IMR-90 (cell line): ENCODE data around the gene CYP4V2. TPM values are rescaled to one million over a fixed set of nuclear protein-coding genes. Genes with fewer than 3 reads are reported as not detected.

Experiments
- ATAC-seq: fragments of 200-7000 bp; cut with Tn5 transposase; 2 replicates; pipeline ENCODE4 v1.9.1; 2020; ENCODE audit warnings: low read depth, mild to moderate bottlenecking, moderate library complexity
- BruUV-seq: library from RNA; stranded (reverse); fragments of 400-500 nt; replicated peaks from 2 replicates; lab custom pipeline; 2021; lab: Mats Ljungman, UMichigan
- CTCF ChIA-PET: fragments of 300-600 bp; formaldehyde crosslinking; extraction: SDS; loops from one replicate; lab custom pipeline; 2021; ENCODE audit warnings: antibody characterized with exemption; lab: Yijun Ruan, JAX
- POLR2A ChIA-PET: fragments of 300-600 bp; sonication (Branson Sonifier 250); formaldehyde crosslinking; loops from one replicate; lab custom pipeline; 2022; ENCODE audit warnings: antibody characterized with exemption; ENCODE audit not compliant: unreplicated experiment; lab: Charles Lee
- DNase-seq: peaks from one replicate; pipeline ENCODE4 v3.0.0; 2013
- H2AFZ ChIP-seq: replicated peaks from 2 replicates; pipeline ENCODE3; 2013; ENCODE audit warnings: low read length, mild to moderate bottlenecking; ENCODE audit not compliant: poor library complexity
- H2AK5ac ChIP-seq: 2 replicates; pipeline ENCODE4 v1.6.1; 2013; ENCODE audit warnings: low read depth, low read length, inconsistent platforms
- H2AK9ac ChIP-seq: replicated peaks from 2 replicates; pipeline ENCODE3; 2013; ENCODE audit warnings: mild to moderate bottlenecking, low read depth, low read length, moderate library complexity; ENCODE audit not compliant: poor library complexity
- H2BK120ac ChIP-seq: 2 replicates; pipeline ENCODE4 v1.6.1; 2013; ENCODE audit warnings: low read depth, low read length, inconsistent platforms
- H2BK15ac ChIP-seq: 3 replicates; pipeline ENCODE4 v1.6.1; 2013; ENCODE audit warnings: low read depth, low read length, inconsistent platforms
- H2BK20ac ChIP-seq: 2 replicates; pipeline ENCODE4 v1.6.1; 2013; ENCODE audit warnings: low read depth, mild to moderate bottlenecking, inconsistent platforms, low read length, moderate library complexity
- H2BK5ac ChIP-seq: 2 replicates; pipeline ENCODE4 v1.6.1; 2013; ENCODE audit warnings: mild to moderate bottlenecking, low read depth, low read length, inconsistent platforms; ENCODE audit not compliant: poor library complexity, severe bottlenecking
- H3K14ac ChIP-seq: replicated peaks from 2 replicates; pipeline ENCODE4 v1.6.1; 2013; ENCODE audit warnings: low read depth, low read length, inconsistent platforms
- H3K18ac ChIP-seq: 2 replicates; pipeline ENCODE4 v1.6.1; 2013; ENCODE audit warnings: low read depth, low read length, control low read depth
- H3K23ac ChIP-seq: 2 replicates; pipeline ENCODE4 v1.6.1; 2013; ENCODE audit warnings: low read depth, low read length, inconsistent platforms
- H3K27ac ChIP-seq: 2 replicates; pipeline ENCODE4 v1.5.1; 2013; ENCODE audit warnings: mild to moderate bottlenecking, control low read depth, low read length; ENCODE audit not compliant: insufficient read depth
- H3K27me3 ChIP-seq: 2 replicates; pipeline ENCODE4 v1.6.1; 2013; ENCODE audit warnings: low read length; ENCODE audit not compliant: control insufficient read depth, insufficient read depth
- H3K36me3 ChIP-seq: 2 replicates; pipeline ENCODE4 v1.6.1; 2013; ENCODE audit warnings: low read length, mixed read lengths; ENCODE audit not compliant: control insufficient read depth, insufficient read depth
- H3K4ac ChIP-seq: 2 replicates; pipeline ENCODE4 v1.6.1; 2013; ENCODE audit warnings: low read depth, low read length, inconsistent platforms
- H3K4me1 ChIP-seq: 2 replicates; pipeline ENCODE4 v1.6.1; 2013; ENCODE audit warnings: low read length, mixed read lengths; ENCODE audit not compliant: control insufficient read depth, insufficient read depth
- H3K4me2 ChIP-seq: 2 replicates; pipeline ENCODE4 v1.6.1; 2013; ENCODE audit warnings: low read depth, mild to moderate bottlenecking, control low read depth, low read length, moderate library complexity
- H3K4me3 ChIP-seq: 2 replicates; pipeline ENCODE4 v1.5.1; 2013; ENCODE audit warnings: low read depth, mild to moderate bottlenecking, control low read depth, low read length, moderate library complexity; ENCODE audit not compliant: insufficient read depth
- H3K56ac ChIP-seq: 2 replicates; pipeline ENCODE4 v1.6.1; 2013; ENCODE audit warnings: low read length, inconsistent platforms; ENCODE audit not compliant: insufficient read depth; ENCODE audit errors: extremely low read depth
- H3K79me1 ChIP-seq, 2 experiments: 2 replicates each; pipeline ENCODE4 v1.6.1; 2013; ENCODE audit warnings: low read length in 2 of 2, inconsistent platforms in 1 of 2, low read depth in 1 of 2
- H3K9ac ChIP-seq: 2 replicates; pipeline ENCODE4 v1.6.1; 2013; ENCODE audit warnings: low read depth, low read length, control low read depth
- H3K9me1 ChIP-seq: 2 replicates; pipeline ENCODE4 v1.6.1; 2013; ENCODE audit warnings: low read length, inconsistent platforms; ENCODE audit not compliant: insufficient read depth
- H3K9me3 ChIP-seq: 2 replicates; pipeline ENCODE4 v1.6.1; 2013; ENCODE audit warnings: low read length; ENCODE audit not compliant: control insufficient read depth, insufficient read depth
- H4K20me1 ChIP-seq: 2 replicates; pipeline ENCODE4 v1.6.1; 2013; ENCODE audit warnings: low read length, inconsistent platforms; ENCODE audit not compliant: insufficient read depth
- H4K5ac ChIP-seq: 2 replicates; pipeline ENCODE4 v1.6.1; 2013; ENCODE audit warnings: mild to moderate bottlenecking, low read depth, low read length, control low read depth
- H4K8ac ChIP-seq, 2 experiments: 2 replicates each; pipeline ENCODE4 v1.6.1; 2013; ENCODE audit warnings: low read depth in 2 of 2, low read length in 2 of 2, control low read depth in 1 of 2, inconsistent platforms in 1 of 2
- H4K91ac ChIP-seq: 2 replicates; pipeline ENCODE4 v1.6.1; 2013; ENCODE audit warnings: low read depth, low read length, inconsistent platforms; ENCODE audit not compliant: insufficient read depth
- MXI1 ChIP-seq: IDR thresholded peaks from 2 replicates; pipeline ENCODE4 v1.6.1; 2012; ENCODE audit warnings: low read depth, mild to moderate bottlenecking, low read length, moderate library complexity, borderline replicate concordance
- RCOR1 ChIP-seq: IDR thresholded peaks from 2 replicates; pipeline ENCODE4 v1.6.1; 2012; ENCODE audit warnings: mild to moderate bottlenecking, low read length, improper control_type of control experiment; ENCODE audit not compliant: insufficient replicate concordance
- WGBS, 2 experiments: methylation state at CpG; one replicate each; pipeline versions ENCODE4 v1.1.5 to v1.1.7; 2013; ENCODE audit warnings: missing lambda C conversion rate in 2 of 2; ENCODE audit not compliant: insufficient read length in 1 of 2; ENCODE audit errors: extremely low coverage in 2 of 2; 5-methylcytosine and 5-hydroxymethylcytosine counted together
- dilution Hi-C: fragments of 300-500 bp; cut with HindIII; formaldehyde crosslinking; loops from one replicate; pipeline ENCODE4 v1.14.3; 2018; ENCODE audit warnings: low sequenced_read_pairs; ENCODE audit not compliant: unreplicated experiment
- in situ Hi-C: fragments of 300-500 bp; cut with MboI; formaldehyde crosslinking; loops from 3 replicates; pipeline ENCODE4 v1.14.3; 2019; ENCODE audit warnings: low sequenced_read_pairs, inconsistent platforms, mixed read lengths
- intact Hi-C: fragments of 100-400 bp; cut with micrococcal nuclease; formaldehyde crosslinking; loops from 2 replicates; pipeline ENCODE4 v1.10.0; 2022
- polyA plus RNA-seq, 3 experiments: library from polyadenylated mRNA; depleted of rRNA; stranded (reverse); fragments of >200 nt; gene quantifications; 2 replicates each; pipeline ENCODE4 v1.2.3, GENCODE V29; 2012; ENCODE audit warnings: low replicate concordance in 1 of 3
- total RNA-seq: library from RNA; depleted of rRNA; stranded (reverse); fragments of >200 nt; gene quantifications from 2 replicates; pipeline ENCODE4 v1.2.3, GENCODE V29; 2012

CYP4V2 gene
- total and polyA plus RNA-seq, 2 of the 4 experiments (the other 2 are of a cell fraction), result 3.9 to 4.1 TPM

DNA sequence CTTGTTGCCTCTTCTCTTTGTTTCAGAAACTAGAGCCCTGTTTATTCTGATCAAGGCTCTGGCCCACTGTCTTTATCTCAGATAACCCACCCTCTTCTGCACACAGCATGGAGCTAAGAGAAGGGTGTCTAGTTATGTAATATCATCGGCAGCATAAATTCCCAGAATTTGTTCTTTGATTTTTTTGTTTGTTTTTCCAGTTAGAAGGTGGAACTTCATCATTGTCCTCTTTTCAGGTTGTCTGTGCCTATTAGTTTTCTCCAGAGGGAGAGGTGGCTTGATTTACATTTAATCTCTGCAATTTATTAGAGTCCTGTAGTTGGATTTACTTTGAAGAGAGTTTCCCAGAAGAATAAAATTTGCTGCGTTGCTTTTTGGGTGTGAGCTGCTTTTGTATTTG lies 59.4 kb downstream of the CYP4V2 start:
- Histone ChIP-seq H3K27ac (no peak overlapping the region), H4K20me1 (no peaks in the 10 kb centered on the region), H2BK120ac (no peak overlapping the region), H3K9me3 (no peaks in the 10 kb centered on the region), H3K4ac (no peak overlapping the region), H2AFZ (no peak overlapping the region), H4K5ac (no peak overlapping the region), H3K4me2 (no peak overlapping the region), H4K91ac (0 out of 2 replicates have a peak overlapping the region, but pooled peaks have one; percentile 11), H3K14ac (no peak overlapping the region), H3K36me3 (no peaks in the 10 kb centered on the region), H3K9me1 (no peaks in the 10 kb centered on the region), H3K4me1 (peaks cover 3% of the 10 kb centered on the region), H2AK5ac (no peak overlapping the region), H2BK20ac (no peak overlapping the region), H2BK15ac (no peak overlapping the region), H3K56ac (no peak overlapping the region), H3K79me1 (no peaks in the 10 kb centered on the region), H4K8ac (no peak overlapping the region), H3K18ac (no peak overlapping the region; the same call in 1 of the 2 replicates), H3K27me3 (no peaks in the 10 kb centered on the region), H3K4me3 (no peak overlapping the region), H3K23ac (no peak overlapping the region), H2AK9ac (no peak overlapping the region), H3K9ac (no peak overlapping the region), H2BK5ac (no peak overlapping the region)
- no peak for ATAC-seq
- POLR2A ChIA-PET, result no interaction called here
- DNase-seq, result no peak
- dilution Hi-C loops, result no loop called here
- no peak for TF ChIP-seq MXI1
- TF ChIP-seq RCOR1, result no peak
- in situ Hi-C loops, result no loop called here
- BruUV-seq, result no TSS peak
- intact Hi-C loops, result no loop called here
- CTCF ChIA-PET, result no interaction called here
- WGBS, 2 experiments, result no CpG with 5 or more reads among the region's 2 CpGs
